Esophagus (tissue), 2 donors: ENCODE measurements around the gene CRKL. TPM values are rescaled to one million over a fixed set of nuclear protein-coding genes. Genes with fewer than 3 reads are reported as not detected.

ENCODE experiments used
- H3K27ac ChIP-seq, 2 donors: one replicate each; pipeline ENCODE4 v1.5.1; 2013; ENCODE audit warnings: low read depth in 2 of 2, mild to moderate bottlenecking in 2 of 2, inconsistent platforms in 1 of 2, low read length in 1 of 2, moderate library complexity in 1 of 2
- H3K27me3 ChIP-seq, 2 donors: one replicate each; pipeline ENCODE4 v1.6.1; 2013; ENCODE audit warnings: low read length in 2 of 2, control low read depth in 1 of 2, mild to moderate bottlenecking in 1 of 2; ENCODE audit not compliant: insufficient read depth in 2 of 2, control insufficient read depth in 1 of 2
- H3K36me3 ChIP-seq, 2 donors: one replicate each; pipeline ENCODE4 v1.6.1; 2013; ENCODE audit warnings: low read length in 1 of 2; ENCODE audit not compliant: control insufficient read depth in 2 of 2, insufficient read depth in 2 of 2
- H3K4me1 ChIP-seq, 2 donors: one replicate each; pipeline ENCODE4 v1.6.1; 2013; ENCODE audit warnings: low read length in 1 of 2; ENCODE audit not compliant: control insufficient read depth in 2 of 2, insufficient read depth in 2 of 2
- H3K4me3 ChIP-seq, 2 donors: one replicate each; pipeline ENCODE4 v1.5.1; 2013; ENCODE audit warnings: low read length in 2 of 2, mild to moderate bottlenecking in 2 of 2, low read depth in 1 of 2, moderate library complexity in 1 of 2
- H3K9me3 ChIP-seq, 2 donors: one replicate each; pipeline ENCODE4 v1.6.1; 2013; ENCODE audit warnings: mild to moderate bottlenecking in 2 of 2, low read depth in 1 of 2, low read length in 1 of 2, moderate library complexity in 1 of 2; ENCODE audit not compliant: control insufficient read depth in 2 of 2, insufficient read depth in 1 of 2
- WGBS, 2 donors: extraction: QIAGEN DNeasy Blood & Tissue Kit; methylation state at CpG; one replicate each; pipeline ENCODE4 v1.1.7; 2013; 5-methylcytosine and 5-hydroxymethylcytosine counted together
- polyA plus RNA-seq, 2 donors: library from polyadenylated mRNA; stranded (reverse); fragments of 200-250 nt; gene quantifications; one replicate each; pipeline ENCODE4 v1.2.3, GENCODE V29; 2013
- donor health status: healthy with polysubstance abuse.
- donor health status: Bipolar disorder and iron deficiency.

The CRKL gene
- polyA plus RNA-seq, 2 donors: 17.6 to 18.7 TPM

DNA sequence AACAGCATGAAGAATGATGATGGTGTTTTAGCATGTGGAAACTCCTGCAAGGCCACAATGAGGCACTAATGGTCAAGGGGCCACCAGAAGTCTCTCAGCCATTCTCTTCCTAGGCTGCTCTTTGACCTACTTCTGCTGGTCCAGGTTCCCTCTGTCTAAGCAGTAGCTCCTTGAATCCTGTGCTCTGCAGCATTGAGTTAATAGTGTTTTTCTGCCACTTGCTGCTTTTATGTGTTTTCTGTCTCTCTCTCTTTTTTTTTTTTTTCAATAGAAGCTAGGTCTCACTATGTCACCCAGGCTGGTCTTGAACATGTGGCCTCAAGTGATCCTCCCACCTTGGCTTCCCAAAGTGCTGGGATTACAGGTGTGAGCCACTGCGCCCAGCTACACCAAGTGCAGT, 29.8 kb downstream of the CRKL start:
- Histone ChIP-seq H3K9me3 (no peaks in the 10 kb centered on the region), H3K27ac (no peak overlapping the region), H3K4me3 (no peak overlapping the region), H3K36me3 (peaks cover 3 to 11% of the 10 kb centered on the region in 2 donors), H3K27me3 (no peaks in the 10 kb centered on the region), H3K4me1 (peaks cover 0 to 8% of the 10 kb centered on the region in 2 donors)
- 94 to 95% methylated on average over 1 of the region's 1 CpG for WGBS, 2 donors

- H3K4me1 ChIP-seq: peaks cover 0 to 11% of the 10 kb centered on the region in 2 donors
- H3K9me3 ChIP-seq: no peaks in the 10 kb centered on the region
- 87 to 91% methylated on average over 5 of the region's 5 CpGs for WGBS, 2 donors
- no peaks in the 10 kb centered on the region for H3K27me3 ChIP-seq
- H3K36me3 ChIP-seq: peaks cover 8 to 15% of the 10 kb centered on the region in 2 donors
- H3K27ac ChIP-seq: no peak overlapping the region
- no peak overlapping the region for H3K4me3 ChIP-seq
These were observed 31.2 kb downstream of the CRKL start for GRCh38 chr22:20948450-20948849.

DNA sequence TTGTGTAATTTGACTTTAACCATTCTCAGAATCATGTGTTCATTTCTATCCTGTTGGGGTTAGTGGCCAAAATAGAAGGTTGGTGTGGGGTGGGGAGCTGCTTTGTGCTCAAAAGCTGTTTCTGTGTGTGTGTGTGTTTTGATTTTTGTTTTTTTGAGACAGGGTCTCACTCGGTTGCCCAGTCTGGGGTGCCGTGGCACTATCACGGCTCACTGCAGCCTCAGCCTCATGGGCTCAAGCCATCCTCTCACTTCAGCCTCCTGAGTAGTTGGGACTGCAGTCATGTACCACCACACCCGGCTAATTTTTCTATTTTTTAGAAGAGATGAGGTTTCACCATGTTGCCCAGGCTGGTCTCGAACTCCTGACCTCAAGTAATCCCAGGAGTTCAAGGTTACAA, 31.8 kb downstream of the CRKL start:
- 91 to 94% methylated on average over 5 of the region's 5 CpGs for WGBS, 2 donors
- Histone ChIP-seq H3K4me1 (peaks cover 2 to 15% of the 10 kb centered on the region in 2 donors), H3K27ac (no peak overlapping the region), H3K36me3 (peaks cover 8 to 15% of the 10 kb centered on the region in 2 donors), H3K9me3 (no peaks in the 10 kb centered on the region), H3K27me3 (no peaks in the 10 kb centered on the region), H3K4me3 (no peak overlapping the region)

GRCh38 chr22:20949698-20950183, 32.5 kb downstream of the CRKL start:
- peaks cover 8 to 15% of the 10 kb centered on the region in 2 donors for H3K36me3 ChIP-seq
- no peaks in the 10 kb centered on the region for H3K9me3 ChIP-seq
- H3K4me3 ChIP-seq: no peak overlapping the region
- peaks cover 2 to 17% of the 10 kb centered on the region in 2 donors for H3K4me1 ChIP-seq
- H3K27ac ChIP-seq: peak overlapping the region in 1 of 2 donors; percentile 18
- WGBS, 2 donors: 81 to 87% methylated on average over 13 of the region's 13 CpGs
- no peaks in the 10 kb centered on the region for H3K27me3 ChIP-seq

GRCh38 chr22:20951151-20951931, 34.1 kb downstream of the CRKL start:
- Histone ChIP-seq H3K27me3 (no peaks in the 10 kb centered on the region), H3K4me3 (no peak overlapping the region), H3K27ac (peak overlapping the region; percentile 44 to 77), H3K9me3 (no peaks in the 10 kb centered on the region), H3K36me3 (peaks cover 8 to 15% of the 10 kb centered on the region in 2 donors), H3K4me1 (peaks cover 2 to 19% of the 10 kb centered on the region in 2 donors)
- WGBS, 2 donors: 59 to 73% methylated on average over 10 of the region's 10 CpGs

DNA sequence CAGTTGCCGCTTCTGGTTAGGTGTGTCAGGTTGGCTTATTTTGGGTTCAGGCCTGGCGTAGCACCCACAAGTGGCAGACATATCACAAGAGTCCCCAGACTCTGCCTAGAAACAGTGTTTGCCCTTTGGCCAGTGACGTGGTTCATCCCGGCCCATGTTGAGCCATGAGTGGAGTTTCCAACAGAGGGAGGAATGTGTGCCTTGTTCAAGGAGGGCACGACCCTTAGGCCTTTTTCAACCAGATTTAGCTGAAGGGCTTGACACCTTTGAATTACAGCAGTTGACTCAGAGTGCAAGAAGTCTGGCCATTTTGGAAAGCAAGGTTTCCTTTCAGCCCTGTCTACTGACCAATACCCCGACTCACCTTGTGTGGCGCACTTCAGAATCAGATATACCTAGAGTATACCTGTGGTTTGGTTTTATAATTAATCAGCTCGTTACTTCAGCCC, 34.7 kb downstream of the CRKL start:
- peaks cover 2 to 19% of the 10 kb centered on the region in 2 donors for H3K4me1 ChIP-seq
- 80 to 89% methylated on average over 8 of the region's 8 CpGs for WGBS, 2 donors
- peaks cover 8 to 15% of the 10 kb centered on the region in 2 donors for H3K36me3 ChIP-seq

GRCh38 chr22:20952544-20953341, 35.5 kb downstream of the CRKL start:
- 79 to 85% methylated on average over 13 of the region's 13 CpGs for WGBS, 2 donors
- Histone ChIP-seq H3K4me3 (no peak overlapping the region), H3K9me3 (no peaks in the 10 kb centered on the region), H3K36me3 (peaks cover 8 to 15% of the 10 kb centered on the region in 2 donors), H3K4me1 (peaks cover 2 to 22% of the 10 kb centered on the region in 2 donors), H3K27me3 (no peaks in the 10 kb centered on the region), H3K27ac (peak overlapping the region in 1 of 2 donors; percentile 20)

More for the DNA sequence above, 34.7 kb downstream of the CRKL start:
- no peaks in the 10 kb centered on the region for H3K9me3 ChIP-seq
- peak overlapping the region in 1 of 2 donors; percentile 27 for H3K27ac ChIP-seq
- no peak overlapping the region for H3K4me3 ChIP-seq
- no peaks in the 10 kb centered on the region for H3K27me3 ChIP-seq

GRCh38 chr22:20953342-20953608, 36.1 kb downstream of the CRKL start:
- H3K27me3 ChIP-seq: no peaks in the 10 kb centered on the region
- no peak overlapping the region for H3K4me3 ChIP-seq
- peaks cover 8 to 15% of the 10 kb centered on the region in 2 donors for H3K36me3 ChIP-seq
- H3K4me1 ChIP-seq: peaks cover 2 to 26% of the 10 kb centered on the region in 2 donors
- H3K27ac ChIP-seq: peak overlapping the region in 1 of 2 donors; percentile 20
- H3K9me3 ChIP-seq: no peaks in the 10 kb centered on the region
- 58 to 65% methylated on average over 3 of the region's 3 CpGs for WGBS, 2 donors

- peaks cover 2 to 26% of the 10 kb centered on the region in 2 donors for H3K4me1 ChIP-seq
- no peaks in the 10 kb centered on the region for H3K27me3 ChIP-seq
- H3K9me3 ChIP-seq: no peaks in the 10 kb centered on the region
- H3K4me3 ChIP-seq: no peak overlapping the region
- 63 to 72% methylated on average over 8 of the region's 8 CpGs for WGBS, 2 donors
- peak overlapping the region; percentile 74 to 87 for H3K27ac ChIP-seq
- peaks cover 8 to 15% of the 10 kb centered on the region in 2 donors for H3K36me3 ChIP-seq
These were observed 36.7 kb downstream of the CRKL start for GRCh38 chr22:20953668-20954500.
